GM18520 (cell line): ENCODE measurements around the gene PHETA2.

Experiments used
- ATAC-seq: cut with Tn5 transposase; IDR thresholded peaks from one replicate; pipeline ENCODE4 v1.9.1; 2021; ENCODE audit not compliant: unreplicated experiment

PHETA2 gene, protein sequence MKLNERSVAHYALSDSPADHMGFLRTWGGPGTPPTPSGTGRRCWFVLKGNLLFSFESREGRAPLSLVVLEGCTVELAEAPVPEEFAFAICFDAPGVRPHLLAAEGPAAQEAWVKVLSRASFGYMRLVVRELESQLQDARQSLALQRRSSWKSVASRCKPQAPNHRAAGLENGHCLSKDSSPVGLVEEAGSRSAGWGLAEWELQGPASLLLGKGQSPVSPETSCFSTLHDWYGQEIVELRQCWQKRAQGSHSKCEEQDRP

DNA sequence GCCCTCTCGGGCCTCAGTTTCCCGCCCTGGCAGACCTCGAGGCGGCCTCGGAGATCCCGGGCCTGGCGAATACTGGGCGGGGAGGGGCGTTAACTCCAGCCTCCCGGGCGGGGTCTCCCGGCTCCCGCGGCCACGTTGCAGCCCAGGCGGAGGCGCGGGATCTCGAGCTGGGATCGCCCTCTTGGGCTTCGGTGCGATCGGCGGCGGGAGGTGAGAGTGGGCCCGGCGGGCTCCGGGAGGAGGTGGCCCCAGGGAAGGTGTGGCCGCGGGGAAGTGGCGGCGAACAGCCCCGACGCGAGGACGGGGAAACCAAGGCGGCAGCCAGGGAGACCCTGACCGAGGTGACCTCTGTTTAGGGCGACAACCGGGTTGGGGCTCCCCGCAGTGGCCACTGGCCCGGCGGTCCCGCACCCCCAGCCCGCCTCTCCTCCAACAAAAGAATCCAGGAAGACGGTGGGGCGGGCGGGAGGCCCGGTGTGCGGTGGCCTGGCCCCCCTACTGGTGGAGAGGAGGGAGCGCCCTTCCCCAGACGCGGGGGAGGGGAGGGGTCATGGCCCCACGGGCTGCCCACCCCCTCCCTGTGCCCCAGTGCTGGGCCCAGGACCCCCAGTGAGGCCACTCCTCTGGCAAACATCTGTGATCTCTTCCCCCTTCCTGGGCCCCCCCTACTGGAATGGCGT is at the start of gene PHETA2:
TSS of gene PHETA2 (plus strand) at position 117 of the 680 bp plus-strand sequence. CDS start 3,046 bp downstream, outside the sequence.
- ATAC-seq: no peak

DNA sequence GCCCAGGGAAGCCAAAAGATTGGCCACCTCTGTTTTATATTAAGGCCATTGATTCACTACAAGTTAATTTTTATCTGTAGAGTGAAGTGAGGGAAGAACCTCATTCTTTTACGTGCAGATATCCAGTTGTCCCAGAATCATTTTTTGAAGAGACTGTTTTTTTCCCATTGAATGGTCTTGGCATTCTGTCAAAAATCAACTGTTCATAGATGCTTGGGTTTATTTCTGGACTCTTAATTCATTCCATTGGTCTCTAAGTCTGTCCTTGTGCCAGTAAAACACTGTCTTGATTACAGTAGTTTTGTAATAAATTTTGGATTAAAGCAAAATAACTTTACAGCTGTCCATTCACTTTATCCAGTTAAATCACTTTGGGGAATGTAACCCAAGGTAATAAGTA is 48.6 kb upstream of the PHETA2 start:
- ATAC-seq: no peak

DNA sequence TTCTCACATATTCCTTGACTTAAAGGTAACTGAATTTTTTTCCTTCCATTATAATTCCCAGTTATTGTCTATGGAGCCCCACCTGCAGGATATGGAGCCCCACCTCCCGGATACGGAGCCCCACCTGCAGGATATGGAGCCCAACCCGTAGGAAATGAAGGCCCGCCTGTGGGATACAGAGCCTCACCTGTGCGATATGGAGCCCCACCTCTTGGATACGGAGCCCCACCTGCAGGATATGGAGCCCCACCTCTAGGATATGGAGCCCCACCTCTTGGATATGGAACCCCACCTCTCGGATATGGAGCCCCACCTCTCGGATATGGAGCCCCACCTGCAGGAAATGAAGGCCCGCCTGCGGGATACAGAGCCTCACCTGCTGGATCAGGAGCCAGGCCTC is 47.3 kb upstream of the PHETA2 start:
- no peak for ATAC-seq

DNA sequence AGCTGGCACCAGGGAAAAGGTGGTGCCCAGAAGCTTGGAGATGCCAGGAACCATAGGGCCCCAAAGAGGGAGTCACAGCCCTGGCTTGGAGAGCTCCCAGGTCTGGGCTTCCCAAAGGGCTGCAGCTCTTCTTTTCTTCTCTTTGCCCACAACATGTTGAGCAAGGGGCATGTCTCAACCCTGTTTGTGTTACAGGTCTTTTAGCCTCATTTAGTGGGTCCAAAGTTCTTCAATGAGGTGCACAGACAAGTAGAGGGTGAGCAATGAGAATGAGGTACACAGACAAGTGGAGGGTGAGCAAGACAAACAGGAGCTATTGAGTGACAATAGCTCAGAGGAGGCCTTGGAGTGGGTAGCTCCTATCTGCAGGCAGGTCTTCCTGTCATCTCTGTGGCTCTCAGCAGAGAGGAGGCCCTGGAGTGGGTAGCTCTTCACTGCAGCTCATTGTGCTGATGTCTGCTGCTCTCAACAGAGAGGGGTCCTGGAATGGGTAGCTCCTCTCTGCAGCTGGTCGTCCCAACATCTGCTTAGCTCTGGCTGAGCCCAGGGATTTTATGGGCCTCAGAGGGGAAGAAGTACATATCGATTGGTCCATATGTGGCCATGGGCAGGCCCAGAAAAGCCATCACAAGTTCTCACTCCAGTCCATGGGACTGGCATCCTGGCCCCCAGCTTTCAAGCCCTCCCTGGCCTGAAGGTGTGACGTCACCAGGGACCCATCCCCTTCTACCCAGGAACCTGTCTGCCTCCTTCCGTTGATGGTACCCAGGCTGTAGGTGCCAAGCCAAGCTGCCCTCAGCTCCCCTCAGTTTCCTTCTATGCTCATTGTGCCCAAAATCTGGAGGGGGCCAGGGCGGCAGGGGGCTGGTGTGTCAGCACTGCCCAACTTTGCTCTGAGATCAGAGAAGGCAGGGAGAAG is 40.5 kb upstream of the PHETA2 start:
- ATAC-seq: no peak

DNA sequence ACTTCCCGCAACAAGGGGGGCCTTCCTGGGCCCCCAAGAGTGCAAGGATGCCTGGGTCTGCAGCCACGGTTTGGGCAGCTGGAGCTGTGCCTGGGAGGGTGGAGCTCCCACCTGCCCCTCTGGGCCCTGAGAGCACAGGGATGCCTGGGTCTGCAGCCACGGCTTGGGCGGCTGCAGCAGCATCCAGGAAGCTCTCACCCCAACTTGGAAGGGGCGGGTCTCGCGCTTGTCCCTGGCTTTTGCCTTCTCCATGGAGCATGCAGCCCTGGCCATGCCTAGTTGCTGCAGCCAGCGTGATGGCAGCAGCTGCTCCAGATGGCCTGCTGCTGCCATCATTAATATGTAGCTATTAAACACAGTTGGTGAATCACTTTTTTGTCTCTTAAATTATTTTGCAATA is 38.8 kb upstream of the PHETA2 start:
- no peak for ATAC-seq

DNA sequence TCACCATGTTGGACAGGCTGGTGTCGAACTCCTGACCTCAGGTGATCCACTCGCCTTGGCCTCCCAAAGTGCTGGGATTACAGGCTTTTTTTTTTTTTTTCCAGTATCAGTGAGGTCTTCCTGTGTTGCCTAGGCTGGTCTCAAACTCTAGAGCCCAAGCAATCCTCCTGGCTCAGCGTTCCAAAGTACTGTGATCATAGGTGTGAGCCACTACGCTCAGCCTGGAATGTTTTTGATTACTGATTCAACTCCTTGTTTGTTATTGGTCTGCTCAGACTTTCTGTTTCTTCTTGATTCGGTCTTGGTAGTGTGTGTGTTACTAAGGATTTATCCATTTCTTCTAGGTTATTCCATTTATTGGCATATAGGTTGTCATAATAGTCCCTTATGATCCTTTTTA is 34.8 kb upstream of the PHETA2 start:
- no peak for ATAC-seq

DNA sequence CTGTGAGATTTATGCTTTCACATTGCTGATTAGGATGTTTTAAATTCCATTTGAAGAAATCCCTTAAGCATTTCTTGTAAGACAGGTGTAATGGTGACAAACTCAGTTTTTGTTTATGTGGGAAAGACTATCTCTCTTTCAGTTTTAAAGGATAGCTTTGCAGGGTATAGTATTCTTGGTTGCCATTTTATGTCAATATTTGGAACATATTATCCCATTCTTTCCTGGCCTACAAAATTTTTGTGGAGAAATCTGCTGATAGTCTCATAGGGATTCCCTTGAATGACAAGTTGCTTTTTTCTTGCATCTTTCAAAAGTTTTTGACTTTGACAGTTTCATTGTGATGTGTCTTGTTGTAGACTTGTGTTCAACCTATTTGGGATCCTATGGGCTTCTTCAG is 32.3 kb upstream of the PHETA2 start:
- ATAC-seq: no peak

DNA sequence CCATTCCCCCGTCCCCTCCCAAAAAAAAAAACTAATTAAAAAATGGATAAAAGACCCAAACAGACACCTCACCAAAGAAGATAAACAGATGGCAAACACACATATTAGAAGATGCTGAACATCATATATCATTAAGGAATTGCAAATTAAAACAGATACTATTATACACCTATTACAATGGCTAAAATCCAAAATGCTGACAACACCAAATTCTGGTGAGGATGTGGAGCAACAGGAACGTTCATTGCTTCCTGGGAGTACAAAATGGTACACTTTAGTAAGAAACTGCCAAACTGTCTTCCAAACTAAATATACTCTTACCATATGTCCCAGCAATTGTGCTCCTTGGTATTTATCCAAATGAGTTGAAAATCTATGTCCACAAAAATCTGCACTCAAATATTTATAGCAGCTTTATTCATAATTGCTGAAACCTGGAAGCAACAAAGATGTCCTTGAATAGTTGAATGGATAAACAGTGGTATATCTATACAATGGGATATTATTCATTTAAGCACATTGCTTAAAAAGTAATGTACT is 23.3 kb upstream of the PHETA2 start:
- ATAC-seq: no peak

DNA sequence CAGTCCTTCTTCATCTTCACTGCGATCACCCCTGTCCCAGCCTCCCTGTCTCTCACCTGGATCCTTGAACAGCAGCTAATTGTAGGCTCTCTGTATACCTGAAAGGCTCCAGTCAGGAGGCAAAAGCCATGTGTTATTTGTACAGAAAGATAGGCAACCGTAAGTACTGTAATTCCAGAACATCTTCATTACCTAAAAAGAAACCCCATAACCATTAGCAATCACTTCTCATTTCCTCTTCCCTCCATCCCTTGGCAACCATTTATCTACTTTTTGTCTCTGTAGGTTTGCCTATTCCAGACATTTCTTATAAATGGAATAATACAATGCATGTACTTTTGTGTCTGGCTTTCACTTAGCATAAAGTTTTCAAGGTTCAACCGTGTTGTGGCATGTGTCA is 21.3 kb upstream of the PHETA2 start:
- ATAC-seq: no peak

DNA sequence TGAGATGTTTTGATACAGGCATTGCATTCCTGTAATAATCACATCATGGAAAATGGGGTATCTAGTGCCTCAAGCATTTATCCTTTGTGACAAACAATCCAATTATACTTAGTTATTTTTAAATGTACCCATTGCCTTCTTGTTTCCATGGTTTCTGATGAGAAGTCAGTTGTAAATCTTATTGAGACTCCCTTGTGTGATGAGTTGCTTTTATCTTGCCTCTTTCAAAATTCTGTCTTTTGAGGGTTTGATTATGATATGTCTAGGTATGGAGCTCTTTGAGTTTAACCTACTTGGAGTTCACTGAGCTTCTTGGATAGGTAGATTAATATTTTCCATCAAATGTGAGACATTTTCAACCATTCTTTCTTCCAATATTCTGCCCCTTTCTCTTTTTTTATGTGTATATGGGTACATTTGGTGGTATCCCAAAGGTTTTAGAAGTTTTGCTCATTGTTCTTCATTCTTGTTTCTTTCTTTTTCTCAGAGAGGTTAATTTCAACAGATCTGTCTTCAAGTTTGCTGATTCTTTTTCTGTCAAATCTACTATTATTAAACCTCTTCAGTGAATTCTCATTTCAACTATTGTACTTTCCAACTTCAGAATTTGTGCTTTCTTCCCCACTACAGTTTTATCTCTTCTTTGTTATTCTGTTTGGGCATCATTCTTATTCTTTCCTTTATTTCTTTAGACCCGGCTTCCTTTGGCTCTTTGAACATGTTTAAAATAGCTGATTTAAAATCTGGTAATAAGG is 17.1 kb upstream of the PHETA2 start:
- ATAC-seq: no peak

DNA sequence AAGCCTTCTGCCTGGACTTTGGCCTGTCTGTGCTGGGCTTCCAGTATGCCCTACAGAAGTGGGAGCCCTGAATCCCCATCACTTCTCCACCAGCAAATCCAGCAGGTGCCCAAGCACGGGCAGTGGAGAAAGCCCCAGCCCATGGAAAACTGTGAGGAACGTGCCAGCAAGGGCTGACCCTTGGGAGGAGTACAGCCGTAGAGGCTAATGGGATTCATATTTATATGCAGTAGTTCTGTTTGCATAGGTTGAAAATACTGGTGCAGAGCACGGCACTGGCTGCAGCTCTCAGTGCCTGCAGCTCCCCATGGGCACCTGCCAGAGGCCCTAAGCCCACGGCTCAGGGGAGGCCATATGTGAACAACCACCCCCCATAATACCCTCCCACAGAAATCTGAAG is 13.6 kb upstream of the PHETA2 start:
- no peak for ATAC-seq

DNA sequence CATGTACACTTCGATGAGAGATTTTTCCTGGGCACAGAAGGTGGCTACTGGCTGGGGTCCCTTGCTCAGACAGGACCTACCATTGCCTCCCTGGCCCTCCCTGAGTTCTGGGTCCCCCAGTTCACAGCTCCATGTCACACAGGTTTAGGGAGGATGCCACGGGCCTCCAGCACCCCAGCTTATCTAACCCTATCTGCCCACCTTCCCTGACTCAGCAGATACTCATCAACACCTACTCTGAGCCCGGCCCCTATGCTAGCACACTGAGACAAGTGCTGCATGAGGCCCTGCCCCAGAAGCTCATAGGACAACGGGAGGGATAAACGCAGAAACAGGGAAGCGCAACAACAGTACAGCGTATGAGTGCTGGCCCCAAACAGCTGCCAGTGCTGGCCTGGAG is 13.0 kb upstream of the PHETA2 start:
- no peak for ATAC-seq

DNA sequence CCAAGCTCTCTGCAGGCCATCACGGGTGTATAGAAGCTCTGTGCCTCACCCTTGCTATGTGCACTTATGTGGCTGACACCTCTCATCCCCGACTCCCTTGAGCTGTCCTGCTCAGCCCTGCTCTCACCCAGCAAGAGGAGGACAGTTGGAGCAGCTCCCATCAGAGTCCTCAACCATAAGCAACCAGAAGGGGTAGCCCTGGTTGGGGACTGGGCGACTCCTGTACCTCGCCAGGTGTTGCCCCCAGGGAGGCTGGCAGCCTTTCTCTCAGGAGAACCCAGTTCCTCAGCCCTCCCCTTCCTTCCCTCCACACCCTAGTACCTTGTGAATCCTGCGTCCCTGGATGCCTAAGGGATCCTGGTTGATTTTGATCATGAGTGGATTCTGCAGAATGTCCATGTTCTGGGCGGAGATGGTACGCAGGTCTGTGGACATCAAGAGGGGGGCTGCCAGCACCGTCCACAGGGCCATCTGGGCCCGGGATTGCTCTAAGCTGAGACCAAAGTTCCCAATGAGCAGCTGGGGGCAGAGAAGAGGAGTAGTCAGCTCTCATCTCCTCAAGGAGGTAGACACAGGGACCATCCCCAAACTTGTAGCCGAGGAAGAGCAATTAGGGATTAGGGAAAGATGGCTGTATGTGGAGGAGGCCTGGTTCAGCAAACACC is 11.4 kb upstream of the PHETA2 start:
- ATAC-seq: no peak

DNA sequence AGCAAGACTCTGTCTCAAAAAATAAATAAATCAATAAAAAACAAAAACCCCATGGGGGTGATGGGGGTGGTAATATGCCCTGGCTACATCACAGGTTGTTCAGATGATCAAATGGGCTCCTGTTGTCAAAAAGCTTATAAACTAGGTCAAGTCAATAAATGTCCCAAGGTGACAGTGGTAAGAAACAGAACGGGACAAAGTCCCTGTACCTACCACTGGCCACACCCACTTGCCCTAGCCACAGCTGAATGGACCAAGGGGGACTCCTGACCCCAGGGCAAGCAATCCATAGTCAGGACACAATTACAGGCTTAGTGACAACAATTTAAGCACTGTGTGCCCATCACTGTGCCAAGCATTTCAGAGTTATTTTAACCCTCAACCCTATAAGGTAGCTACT is 9.4 kb upstream of the PHETA2 start:
- no peak for ATAC-seq

DNA sequence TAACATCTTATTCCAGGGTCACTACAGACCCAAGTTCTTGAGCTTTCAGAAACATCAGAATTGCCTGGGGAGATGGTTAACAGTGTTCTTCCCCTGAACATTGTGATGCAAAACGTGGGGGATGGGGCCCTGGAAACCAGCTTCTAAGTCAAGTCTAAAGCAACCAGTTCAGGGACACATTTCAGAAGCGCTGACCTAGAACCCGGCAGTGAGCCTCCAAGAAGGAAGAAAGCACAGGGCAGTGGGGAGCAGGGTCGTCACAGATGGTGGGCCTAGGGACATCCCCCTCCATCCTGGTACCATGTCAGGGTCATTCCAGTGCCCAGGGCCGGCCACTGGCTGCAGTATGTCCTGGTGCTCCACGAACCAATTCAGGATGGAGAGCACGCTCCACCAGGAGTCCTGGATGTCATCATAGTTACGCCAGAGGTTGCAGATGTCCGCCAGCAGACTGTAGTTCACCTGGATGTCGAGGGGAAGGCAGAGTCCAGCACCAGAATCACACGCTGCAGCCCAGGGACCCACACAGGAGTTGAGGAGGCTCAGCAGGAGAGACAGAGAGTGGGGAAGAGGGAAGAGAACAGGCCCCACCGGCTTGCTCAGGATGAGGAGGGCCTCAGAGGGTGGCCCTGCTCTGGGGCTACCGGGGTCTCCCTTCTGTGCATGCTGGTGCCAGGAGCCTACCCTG is 8.5 kb upstream of the PHETA2 start:
- no peak for ATAC-seq

DNA sequence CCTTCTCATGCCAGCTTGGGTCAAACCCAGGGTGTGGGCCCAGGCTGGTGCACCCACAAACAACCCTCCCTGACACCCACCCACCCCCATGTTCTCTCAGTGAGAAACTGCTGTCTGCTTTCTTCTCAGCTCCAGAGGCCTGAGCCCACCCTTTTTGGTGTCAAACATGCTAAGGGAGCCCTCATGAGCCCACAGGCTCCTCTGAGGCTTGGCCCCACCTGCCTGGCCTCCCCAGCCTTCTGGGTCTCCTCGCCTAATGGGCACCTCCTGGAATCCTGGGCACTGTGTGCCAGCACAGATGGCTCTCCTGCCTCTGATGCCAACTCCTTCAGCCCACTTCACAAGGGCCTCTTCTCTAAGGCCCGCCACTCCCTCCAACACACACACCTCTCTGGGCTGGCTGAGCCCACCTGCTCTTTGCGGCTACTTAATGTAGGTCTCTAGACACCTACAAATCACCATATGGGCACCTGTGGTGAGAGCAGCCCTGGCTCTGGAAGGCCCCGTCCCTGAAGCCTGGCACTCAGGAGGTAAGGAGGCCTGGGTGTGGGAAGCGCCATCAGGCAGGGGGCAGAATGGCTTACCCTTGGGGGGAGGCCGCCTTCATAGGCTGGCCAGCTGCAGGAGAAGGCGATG is 7.8 kb upstream of the PHETA2 start:
- ATAC-seq: no peak

DNA sequence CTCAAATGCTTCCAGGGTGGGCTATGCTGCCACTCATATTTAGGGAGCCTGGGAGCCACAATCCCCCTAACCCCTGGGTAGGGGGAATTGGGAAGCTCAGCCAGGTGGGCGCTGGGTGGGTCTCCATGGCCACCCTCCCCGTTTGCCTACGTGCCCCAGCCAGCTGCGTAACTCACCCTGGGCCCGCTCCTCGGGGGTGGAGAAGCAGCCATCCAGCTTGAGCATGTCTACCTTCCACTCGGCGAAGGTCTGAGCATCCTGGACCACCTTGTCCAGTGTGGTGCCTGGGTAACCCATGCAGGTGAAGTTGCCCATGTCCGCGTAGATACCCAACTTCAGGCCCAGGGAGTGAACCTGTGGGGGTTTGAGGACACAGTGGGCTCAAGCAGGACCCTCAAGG is 7.1 kb upstream of the PHETA2 start:
- ATAC-seq: no peak

DNA sequence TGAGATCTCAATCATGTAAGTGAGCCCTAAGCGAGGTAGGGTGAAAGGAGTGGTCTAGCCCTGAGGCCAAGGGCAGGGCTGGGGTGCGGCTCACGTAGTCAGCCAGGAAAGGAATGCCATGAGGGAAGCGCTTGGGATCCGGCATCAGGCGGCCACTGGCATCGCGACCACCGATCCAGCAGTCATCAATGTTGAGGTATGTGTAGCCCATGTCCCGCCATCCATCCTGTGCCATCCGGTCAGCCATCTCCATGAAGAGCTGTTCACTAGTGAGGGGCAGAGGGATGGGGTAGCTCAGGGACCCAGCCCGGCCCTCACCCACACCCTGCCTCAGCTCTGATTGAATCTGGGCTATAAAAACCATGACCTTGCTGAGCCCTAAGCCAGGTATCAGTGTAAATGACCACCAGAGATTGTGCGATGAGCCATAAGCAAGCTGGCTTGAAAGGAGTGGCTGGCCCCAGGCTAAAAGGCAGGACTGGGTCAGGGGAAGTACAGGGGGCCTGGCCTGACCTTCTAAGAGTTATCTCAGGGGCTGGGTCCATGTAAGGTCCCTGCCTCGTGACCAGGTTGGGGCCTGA is 6.3 kb upstream of the PHETA2 start:
- no peak for ATAC-seq

DNA sequence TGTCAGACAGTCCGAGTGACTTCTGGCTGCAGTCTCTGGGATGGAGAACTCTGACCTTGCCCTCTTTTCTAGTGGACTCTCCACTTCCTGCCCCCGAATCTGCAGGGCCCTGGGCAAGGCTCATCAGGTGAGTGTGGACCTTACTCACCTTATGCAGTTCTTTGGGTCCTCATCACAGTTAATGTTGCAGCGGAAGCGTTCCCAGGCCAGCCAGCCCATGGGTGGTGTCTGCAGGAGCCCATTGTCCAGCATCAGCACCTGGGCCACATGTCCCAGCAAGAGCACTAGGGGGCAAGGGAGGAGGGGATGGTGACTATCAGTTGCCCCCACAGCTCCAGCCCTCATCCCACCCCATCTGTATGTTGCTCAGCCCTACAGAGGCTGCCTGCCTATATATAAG is 5.8 kb upstream of the PHETA2 start:
- ATAC-seq: no peak
